ENCODE measurements around the gene SLC7A6OS.

- TF ChIP-seq CTCF (IDR thresholded peaks at IDR 0.05), result no peak
- TF ChIP-seq POLR2A (IDR thresholded peaks at IDR 0.05), result no peak
Measured at GRCh38 chr16:68290450-68290849, 20.3 kb downstream of the SLC7A6OS start.
